ENCODE data around the gene UGT2B17.
"Not testable (repeated sequence)": the region's sequence is repeated elsewhere in the genome, so short reads cannot be mapped to it uniquely, and the experiment has no call there.

Gene UGT2B17

GRCh38 chr4:68576272-68577125, at the start of gene UGT2B17:
TSS of gene UGT2B17 (minus strand) at chr4:68576322. CDS start at chr4:68568484, 7,838 bp downstream.
- no peak within 1 kb of the TSS for H3K4me3 ChIP-seq (replicated peaks in 1 of 2; ENCODE audit: low read depth in 2 of 2, low read length in 2 of 2)
- no peak for TF ChIP-seq CTCF (IDR thresholded peaks at IDR 0.05; ENCODE audit: low read depth, low read length)
- DNase-seq (ENCODE audit: low read depth in 2 of 2) = no peak

- DNase-seq (ENCODE audit: low read depth in 2 of 2) = not testable (repeated sequence)
Measured at GRCh38 chr4:68622731-68623130, 46.6 kb upstream of the UGT2B17 start.

DNA sequence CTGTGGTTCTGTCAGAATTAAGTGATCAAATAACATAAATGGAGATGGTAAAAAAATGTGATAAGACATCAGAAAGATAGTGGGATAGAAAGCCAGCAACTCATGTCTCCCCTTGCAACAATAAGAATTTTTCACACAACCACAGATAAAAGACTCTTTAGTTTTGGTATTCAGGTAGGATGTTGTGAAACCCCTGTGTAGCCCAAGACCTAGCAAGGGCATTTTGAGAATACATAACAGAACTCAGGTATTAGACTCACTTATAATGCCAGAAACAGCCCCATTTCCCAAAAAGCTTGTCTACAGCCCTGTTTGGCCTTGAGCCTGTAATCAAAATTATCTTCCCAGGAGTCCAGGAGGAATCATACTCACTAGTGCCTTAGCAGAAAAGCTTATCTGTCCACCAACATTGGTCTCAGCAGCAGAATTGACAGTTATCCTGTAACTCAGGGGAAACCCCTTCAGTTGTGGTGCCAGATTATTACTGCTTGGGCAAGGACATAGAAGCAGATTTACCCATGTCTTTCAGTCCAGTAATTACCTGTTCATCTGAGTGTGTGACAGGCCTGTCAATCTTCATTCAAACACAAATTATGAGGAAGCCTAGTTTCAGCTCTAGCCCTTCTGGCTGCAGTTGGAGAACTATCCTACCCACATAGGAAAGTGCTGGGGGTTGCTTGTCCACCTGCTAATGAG, 41.0 kb upstream of the UGT2B17 start:
- H3K4me3 ChIP-seq (replicated peaks in 1 of 2; ENCODE audit: low read depth in 2 of 2, low read length in 2 of 2) = no peak overlapping the region
- TF ChIP-seq CTCF (IDR thresholded peaks at IDR 0.05; ENCODE audit: low read depth, low read length) = no peak
- DNase-seq (ENCODE audit: low read depth in 2 of 2) = no peak

More at GRCh38 chr4:68622731-68623130, 46.6 kb upstream of the UGT2B17 start:
- not testable (repeated sequence) for H3K4me3 ChIP-seq (replicated peaks in 1 of 2; ENCODE audit: low read depth in 2 of 2, low read length in 2 of 2)

- H3K4me3 ChIP-seq (replicated peaks in 1 of 2; ENCODE audit: low read depth in 2 of 2, low read length in 2 of 2) = no peak overlapping the region
- DNase-seq (ENCODE audit: low read depth in 2 of 2) = no peak
- no peak for TF ChIP-seq CTCF (IDR thresholded peaks at IDR 0.05; ENCODE audit: low read depth, low read length)
Measured at GRCh38 chr4:68615699-68616422, 39.7 kb upstream of the UGT2B17 start.

DNA sequence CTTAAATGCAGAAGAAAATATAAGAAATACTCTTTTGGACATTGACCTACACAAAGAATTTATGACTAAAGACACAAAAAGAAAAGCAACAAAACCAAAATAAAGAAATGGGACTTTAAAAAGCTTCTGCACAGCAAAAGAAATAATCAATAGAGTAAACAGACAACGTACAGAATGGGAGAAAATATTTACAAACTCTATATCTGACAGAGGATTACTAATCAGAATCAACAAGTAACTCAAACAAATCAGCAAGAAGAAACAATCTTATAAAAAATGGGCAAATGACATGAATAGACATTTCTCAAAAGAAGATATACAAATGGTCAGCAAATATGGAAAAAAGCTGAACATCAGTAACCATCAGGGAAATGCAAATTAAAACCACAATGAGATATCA, 37.6 kb upstream of the UGT2B17 start:
- no peak for TF ChIP-seq CTCF (IDR thresholded peaks at IDR 0.05; ENCODE audit: low read depth, low read length)
- DNase-seq (ENCODE audit: low read depth in 2 of 2) = no peak
- no peak overlapping the region for H3K4me3 ChIP-seq (replicated peaks in 1 of 2; ENCODE audit: low read depth in 2 of 2, low read length in 2 of 2)

DNA sequence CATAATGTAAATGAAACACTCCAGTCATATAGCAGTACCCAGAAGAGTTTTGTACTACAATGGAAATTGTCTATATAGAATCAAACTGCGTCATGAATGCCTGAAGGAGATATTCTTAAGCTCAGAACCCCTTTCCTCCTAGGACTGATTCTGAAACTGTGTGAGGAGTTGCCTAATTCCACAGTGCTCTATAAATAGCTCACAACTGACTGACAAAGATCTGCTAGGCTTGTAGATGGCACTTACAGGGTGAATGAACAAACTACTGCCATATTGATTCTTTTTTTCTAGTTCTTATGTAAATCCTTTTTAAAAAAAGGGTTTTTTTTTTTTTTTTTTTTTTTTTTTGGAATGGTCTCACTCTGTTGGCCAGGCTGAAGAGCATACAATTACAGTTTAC, 30.1 kb upstream of the UGT2B17 start:
- no peak for TF ChIP-seq CTCF (IDR thresholded peaks at IDR 0.05; ENCODE audit: low read depth, low read length)
- no peak for DNase-seq (ENCODE audit: low read depth in 2 of 2)
- no peak overlapping the region for H3K4me3 ChIP-seq (replicated peaks in 1 of 2; ENCODE audit: low read depth in 2 of 2, low read length in 2 of 2)

DNA sequence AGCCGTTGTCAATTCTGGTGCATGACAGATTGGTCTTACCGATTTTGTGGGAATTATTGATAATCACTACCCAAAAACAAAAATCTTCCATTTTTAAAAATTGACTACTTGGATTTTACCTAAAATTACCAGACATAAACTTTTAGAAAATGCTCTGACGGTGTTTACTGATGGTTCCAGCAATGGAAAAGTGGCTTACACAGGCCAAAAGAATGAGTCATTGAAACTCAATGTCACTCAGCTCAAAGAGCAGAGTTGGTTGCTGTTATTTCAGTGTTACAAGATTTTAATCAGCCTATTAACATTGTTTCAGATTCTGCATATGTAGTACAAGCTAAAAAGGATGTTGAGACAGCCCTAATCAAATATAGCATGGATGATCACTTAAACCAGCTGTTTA, 23.0 kb upstream of the UGT2B17 start:
- no peak for TF ChIP-seq CTCF (IDR thresholded peaks at IDR 0.05; ENCODE audit: low read depth, low read length)
- no peak overlapping the region for H3K4me3 ChIP-seq (replicated peaks in 1 of 2; ENCODE audit: low read depth in 2 of 2, low read length in 2 of 2)
- DNase-seq (ENCODE audit: low read depth in 2 of 2) = no peak
